Right renal cortex interstitium (tissue), 3 donors: ENCODE measurements around the gene ELFN1. TPM values are rescaled to one million over a fixed set of nuclear protein-coding genes. Genes with fewer than 3 reads are reported as not detected.

Experiments used
- DNase-seq, 3 donors: peaks; one replicate each; pipeline ENCODE4 v3.0.0-alpha.2; 2013; ENCODE audit warnings: low read depth in 3 of 3, low spot score in 2 of 3
- polyA plus RNA-seq, 3 donors: library from polyadenylated mRNA; unstranded; fragments of 120-200 nt; gene quantifications; one replicate each; pipeline ENCODE4 v1.2.1, GENCODE V29; 2013; ENCODE audit not compliant: insufficient read length in 3 of 3

Gene ELFN1
- polyA plus RNA-seq, 3 donors: 10.6 to 12.3 (median 11.8) TPM

DNA sequence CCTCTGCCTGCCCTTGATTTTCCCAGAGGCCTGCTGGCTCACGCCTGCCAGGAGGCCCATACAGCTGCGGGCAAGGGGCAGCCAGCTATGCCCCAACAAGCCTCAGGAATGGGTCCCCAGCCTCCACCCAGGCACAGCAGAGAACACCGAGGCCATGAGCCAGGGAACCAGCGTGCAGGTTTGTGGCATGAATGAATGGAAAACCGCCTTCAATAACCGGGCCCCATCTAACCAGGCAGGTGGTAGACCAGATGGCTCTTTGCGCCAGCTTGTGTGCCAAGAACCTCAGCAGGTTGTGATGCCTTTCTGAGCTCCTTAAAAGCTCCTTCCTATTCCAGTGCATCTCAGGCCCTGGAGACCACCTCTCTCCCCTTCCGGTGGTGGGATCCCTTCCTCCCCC lies 50.2 kb downstream of the ELFN1 start:
- DNase-seq: no peak

- DNase-seq: no peak
Observed at GRCh38 chr7:1721047-1721690, 51.1 kb downstream of the ELFN1 start.

GRCh38 chr7:1723254-1723653 lies 53.2 kb downstream of the ELFN1 start:
- DNase-seq: no peak

DNA sequence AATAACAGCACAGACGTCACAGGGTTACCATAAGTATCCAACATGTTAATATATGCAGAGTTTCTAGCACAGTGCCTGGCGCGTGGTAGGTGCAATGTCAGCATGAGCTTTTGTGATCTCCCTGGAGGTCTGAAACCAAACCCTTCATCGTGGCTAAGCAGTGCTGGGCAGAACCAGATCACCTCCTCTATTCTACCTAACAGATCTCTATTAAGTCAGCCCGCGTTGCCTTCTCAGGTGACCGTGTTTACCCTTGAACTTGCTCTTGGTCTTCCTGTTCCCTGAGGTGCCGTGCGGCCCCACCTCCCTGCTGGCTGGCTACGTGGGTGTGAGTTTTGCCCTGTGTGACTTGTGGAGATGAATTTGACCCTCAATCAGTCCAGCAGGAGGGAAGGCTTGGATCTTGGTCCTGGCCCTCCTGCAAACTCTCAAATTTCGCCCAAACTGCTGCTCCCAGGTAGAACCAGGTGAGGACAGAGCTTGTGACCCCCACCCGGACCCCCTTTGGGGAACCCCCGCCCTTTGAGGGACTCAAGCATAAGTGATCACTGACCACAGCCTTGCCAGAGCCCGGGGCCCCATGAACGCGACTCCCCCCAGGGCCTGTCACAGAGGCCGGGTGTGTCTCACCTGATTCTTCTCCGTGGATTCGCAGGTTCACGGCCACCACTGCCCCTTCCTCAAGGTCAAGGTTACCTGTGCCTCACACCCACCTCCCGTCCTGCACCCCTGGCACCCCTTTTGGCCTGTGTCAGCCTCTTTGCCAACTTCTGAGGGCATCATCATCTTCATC lies 54.2 kb downstream of the ELFN1 start:
- DNase-seq: no peak

- no peak for DNase-seq
Observed at GRCh38 chr7:1725199-1725690, 55.2 kb downstream of the ELFN1 start.

- DNase-seq: no peak
Observed at GRCh38 chr7:1725766-1726630, 55.9 kb downstream of the ELFN1 start.

DNA sequence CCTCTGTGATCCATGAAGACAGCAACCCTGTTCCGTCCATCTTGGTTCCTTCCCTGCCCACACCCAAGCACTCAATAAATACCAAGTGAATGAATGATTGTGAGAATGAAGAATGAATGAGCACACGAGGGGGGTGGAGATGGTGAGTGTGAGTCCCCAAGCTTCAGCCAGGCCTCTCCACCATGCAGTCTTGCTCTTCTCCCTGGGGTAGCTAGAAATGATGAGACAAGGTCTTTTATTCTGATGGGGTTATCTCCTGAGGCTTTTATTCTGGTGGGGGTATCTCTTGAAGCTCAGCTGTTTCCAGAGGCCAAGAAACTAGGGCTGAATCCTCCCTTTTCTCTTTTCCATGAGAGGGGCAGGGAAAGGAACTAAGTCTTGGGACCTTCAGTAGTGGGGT lies 57.0 kb downstream of the ELFN1 start:
- DNase-seq: no peak

DNA sequence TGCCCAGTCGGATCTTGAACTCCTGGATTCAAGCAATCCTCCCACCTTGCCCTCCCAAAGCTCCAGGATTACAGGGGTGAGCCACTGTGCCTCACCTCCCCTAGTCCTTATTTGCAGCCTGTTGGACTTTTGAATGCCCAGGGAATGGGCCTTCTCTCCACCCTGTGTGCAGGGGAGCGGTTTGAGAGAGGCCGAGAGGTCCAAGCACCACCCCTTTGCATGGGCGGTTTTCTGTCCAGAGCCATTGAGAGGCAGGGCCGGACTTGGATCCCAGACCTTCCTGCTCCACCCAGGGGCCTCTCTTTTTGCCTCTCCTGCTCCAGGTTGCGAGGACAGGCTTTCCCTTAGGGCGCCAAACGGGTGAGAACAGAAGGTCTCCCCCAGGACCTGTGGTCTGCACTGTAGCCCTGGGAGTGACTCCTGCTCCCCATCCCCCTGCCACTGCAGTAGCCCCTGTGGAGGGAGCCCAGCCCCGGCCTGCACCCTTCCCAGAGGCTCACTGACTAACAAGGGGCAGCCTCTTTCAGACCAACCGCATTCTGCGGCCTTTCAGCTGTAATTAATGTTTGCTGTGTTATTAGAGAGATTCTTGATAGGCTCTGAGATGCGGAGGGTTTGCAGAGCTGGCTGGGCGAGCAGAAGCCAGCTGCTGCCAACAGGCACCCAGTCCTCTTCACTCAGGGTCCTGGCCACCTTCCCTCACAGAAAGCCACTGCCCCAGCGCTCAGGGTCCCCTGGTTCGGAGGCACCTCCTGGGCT lies 57.9 kb downstream of the ELFN1 start:
- DNase-seq: no peak

- DNase-seq: no peak
Observed at GRCh38 chr7:1729183-1729582, 59.1 kb downstream of the ELFN1 start.

DNA sequence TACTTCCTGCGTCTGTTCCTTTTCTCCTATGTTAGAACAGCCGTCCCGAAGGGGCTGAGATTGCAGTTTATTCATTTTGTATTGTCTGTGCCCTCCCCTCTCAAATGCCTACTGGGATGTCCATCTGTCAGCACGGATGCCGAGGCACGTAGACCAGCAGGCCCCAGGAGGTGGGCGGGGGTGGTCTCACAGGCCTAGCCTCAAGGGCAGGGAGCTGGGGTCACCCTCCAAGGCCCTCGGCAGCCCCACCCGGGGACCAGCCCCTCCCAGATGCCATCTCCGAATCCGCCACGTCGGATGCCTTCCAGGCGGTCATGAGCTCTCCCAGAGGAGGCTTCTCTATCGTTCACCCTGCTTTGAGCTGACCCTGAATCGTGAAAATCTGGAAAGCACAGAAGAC lies 59.7 kb downstream of the ELFN1 start:
- DNase-seq: no peak

DNA sequence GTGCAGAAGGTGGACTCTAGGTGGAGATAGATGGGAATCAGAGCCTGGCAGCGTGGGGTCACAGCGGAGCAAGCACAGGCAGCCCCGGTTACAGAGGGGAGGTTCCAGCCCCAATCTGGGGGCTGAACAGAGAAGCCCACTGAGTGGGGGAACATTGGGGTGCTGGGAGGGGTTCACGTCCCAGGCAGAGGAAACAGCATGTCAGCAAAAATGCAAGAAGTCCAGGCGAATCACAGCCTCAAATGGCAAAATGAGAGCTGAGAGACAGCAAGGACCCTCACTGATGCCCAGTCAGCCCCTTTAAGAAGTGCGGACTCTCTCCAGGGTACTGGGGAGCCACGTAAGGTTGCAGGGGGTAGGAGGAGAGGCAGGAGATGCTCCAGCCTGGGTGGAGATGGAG lies 62.0 kb downstream of the ELFN1 start:
- DNase-seq: no peak

DNA sequence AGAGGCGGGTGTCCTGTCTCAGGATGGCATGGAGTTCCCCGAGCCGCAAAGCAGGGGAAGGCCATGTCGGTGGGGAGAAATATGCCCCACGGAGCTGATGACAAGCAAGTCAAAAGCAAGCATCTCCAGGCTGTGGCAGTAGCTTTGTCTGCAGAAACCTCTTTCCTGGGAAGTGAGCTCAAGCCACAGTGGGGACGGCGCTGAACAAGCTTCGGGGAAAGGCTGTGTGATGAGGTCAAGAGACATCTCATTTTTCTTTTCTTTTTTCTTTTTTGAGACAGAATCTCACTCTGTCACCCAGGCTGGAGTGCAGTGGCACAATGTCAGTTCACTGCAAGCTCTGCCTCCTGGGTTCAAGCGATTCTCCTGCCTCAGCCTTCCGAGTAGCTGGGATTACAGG lies 62.6 kb downstream of the ELFN1 start:
- no peak for DNase-seq

- no peak for DNase-seq
Observed at GRCh38 chr7:1733206-1733907, 63.3 kb downstream of the ELFN1 start.

DNA sequence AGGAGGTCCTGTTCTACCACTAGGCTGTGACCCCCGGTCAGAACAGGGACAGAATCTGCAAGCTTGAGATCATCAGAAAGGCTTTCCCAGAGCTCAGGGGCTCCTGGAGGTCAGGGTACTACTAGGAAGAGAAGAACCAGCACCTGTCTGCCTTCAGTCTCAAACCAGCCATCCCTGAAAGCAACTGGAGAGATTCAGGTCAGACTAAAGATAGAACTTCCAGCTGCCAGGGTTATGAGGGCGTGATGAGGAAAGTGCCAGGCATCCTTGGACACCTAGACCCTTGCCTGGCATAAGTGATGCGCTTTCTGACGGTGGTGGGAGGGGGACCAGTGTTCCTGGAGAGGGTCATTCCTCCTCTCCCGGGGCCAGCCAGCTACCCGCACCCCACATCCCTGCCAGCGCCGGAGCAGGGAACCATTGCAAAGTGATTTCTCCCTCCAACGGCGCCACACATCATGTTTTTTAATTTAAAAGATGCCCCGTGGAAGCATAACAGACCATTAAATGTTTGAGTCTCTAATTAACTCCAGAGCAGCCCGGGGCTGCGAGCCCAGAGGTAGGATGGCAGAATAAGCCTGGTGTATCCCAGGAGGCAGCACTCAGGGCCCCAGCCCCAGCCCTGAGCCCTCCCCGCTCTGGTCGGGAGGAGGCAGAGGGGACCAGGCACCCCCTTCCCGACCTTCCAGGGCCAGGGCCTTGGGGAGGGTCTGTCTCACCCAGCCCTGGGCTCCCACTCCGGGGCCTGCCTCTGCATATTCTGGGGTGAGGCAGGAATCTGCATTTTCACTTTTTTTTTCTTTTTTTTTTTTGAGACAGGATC lies 64.0 kb downstream of the ELFN1 start:
- DNase-seq: no peak

DNA sequence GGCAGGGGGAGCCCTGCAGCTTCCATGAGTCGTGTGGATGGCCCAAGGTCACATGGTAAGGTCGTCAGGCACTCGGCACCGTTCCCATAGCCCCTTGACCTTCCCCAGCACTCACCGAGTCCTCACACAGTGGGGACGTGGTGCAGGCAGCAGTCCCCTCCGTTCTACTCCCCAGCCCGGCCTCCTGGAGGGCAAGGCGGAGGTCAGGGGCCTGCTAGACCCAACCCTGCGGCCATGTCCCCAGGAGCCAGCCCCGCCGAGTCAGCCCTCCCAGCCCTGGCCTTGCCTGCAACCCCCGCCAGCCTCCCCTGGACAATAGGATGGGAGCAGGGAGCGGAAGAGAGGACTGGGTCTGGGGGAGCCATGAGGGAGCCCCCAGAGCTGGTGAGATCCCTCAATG lies 65.2 kb downstream of the ELFN1 start:
- DNase-seq: no peak

- no peak for DNase-seq
Observed at GRCh38 chr7:1735806-1736483, 65.9 kb downstream of the ELFN1 start.

DNA sequence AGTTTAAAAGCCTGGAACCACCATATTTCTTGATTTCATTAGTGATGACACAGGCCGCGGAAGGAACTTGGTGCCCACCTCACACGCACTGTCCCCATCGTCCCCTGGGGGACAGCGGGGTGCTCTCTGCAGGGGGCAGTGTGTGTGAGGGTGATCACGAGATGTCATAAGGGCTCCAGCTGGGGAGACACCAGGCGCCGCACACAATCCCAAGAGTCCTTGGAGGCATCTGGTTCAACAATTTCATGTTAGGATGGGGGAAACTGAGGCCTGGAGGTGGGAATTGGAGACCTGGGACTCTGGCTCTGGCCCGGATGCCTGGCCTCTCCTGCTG lies 66.4 kb downstream of the ELFN1 start:
- no peak for DNase-seq

DNA sequence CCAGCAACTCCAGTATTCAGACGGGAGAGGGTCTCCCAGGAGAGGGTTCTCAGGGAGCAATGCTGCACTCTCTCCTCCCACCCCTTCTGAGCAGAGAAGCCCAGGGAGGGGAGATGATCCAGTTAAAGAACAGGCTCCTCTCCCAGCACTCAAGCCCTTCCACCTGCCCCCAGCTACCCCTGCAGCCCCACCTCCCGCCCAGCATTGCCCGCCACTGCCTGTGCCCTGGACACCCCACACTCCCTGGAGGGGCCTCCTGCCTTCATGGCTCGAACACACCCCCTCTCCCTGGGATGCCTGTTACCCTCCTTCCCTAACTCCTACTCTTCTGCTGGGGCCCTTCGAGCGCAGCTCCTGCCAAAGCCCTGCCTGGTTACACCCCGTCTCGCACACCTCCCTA lies 66.8 kb downstream of the ELFN1 start:
- no peak for DNase-seq

GRCh38 chr7:1737523-1737922 lies 67.4 kb downstream of the ELFN1 start:
- no peak for DNase-seq
